BJ (cell line): ENCODE measurements around the gene CCDC71L. TPM values are rescaled to one million over a fixed set of nuclear protein-coding genes. Genes with fewer than 3 reads are reported as not detected.

Experiments
- CTCF ChIA-PET: fragments of 350-600 bp; formaldehyde crosslinking; extraction: SDS; loops from one replicate; lab custom pipeline; 2021; ENCODE audit warnings: antibody characterized with exemption, inconsistent platforms; lab: Yijun Ruan, JAX
- POLR2A ChIA-PET: fragments of 300-600 bp; sonication (Branson Sonifier 250); formaldehyde crosslinking; extraction: SDS; loops from one replicate; lab custom pipeline; 2021; ENCODE audit warnings: antibody characterized with exemption; lab: Charles Lee
- DNase-seq: peaks from one replicate; pipeline ENCODE4 v3.0.0-alpha.2; 2011; ENCODE audit warnings: low read depth
- H3K27me3 ChIP-seq: 2 replicates; pipeline ENCODE4 v1.6.0; 2011; ENCODE audit warnings: low read length; ENCODE audit not compliant: control insufficient read depth, insufficient read depth
- H3K36me3 ChIP-seq: 2 replicates; pipeline ENCODE4 v1.5.1; 2011; ENCODE audit warnings: low read length; ENCODE audit not compliant: control insufficient read depth, insufficient read depth
- H3K4me3 ChIP-seq: 2 replicates; pipeline ENCODE4 v1.5.1; 2011; ENCODE audit warnings: low read depth, mild to moderate bottlenecking, control low read depth, low read length
- CTCF ChIP-seq: IDR thresholded peaks from 2 replicates; pipeline ENCODE4 v1.5.1; 2011; ENCODE audit warnings: low read depth, mild to moderate bottlenecking, control low read depth, inconsistent platforms, low read length, moderate library complexity; ENCODE audit not compliant: insufficient read depth
- polyA plus RNA-seq: library from polyadenylated mRNA; depleted of rRNA; stranded (reverse); fragments of >200 nt; gene quantifications from 2 replicates; pipeline ENCODE4 v1.2.3, GENCODE V29; 2011

Gene CCDC71L
- polyA plus RNA-seq, 1 experiment = 39.3 TPM

- peaks cover 3% of the 10 kb centered on the region; the same call in 1 of the 2 replicates for H3K36me3 ChIP-seq
- ChIA-PET CTCF (interaction anchor here (0.7 kb wide), 1 partner anchor 740 kb away, joined by 3 read pairs; no protein-coding TSS in a partner anchor), POLR2A (no interaction called here)
- H3K4me3 ChIP-seq = no peak overlapping the region
- H3K27me3 ChIP-seq = no peaks in the 10 kb centered on the region
- no peak for DNase-seq
- TF ChIP-seq CTCF = no peak
These were observed 30.3 kb downstream of the CCDC71L start for GRCh38 chr7:106630648-106631047.

GRCh38 chr7:106629516-106629915 is 31.4 kb downstream of the CCDC71L start:
- H3K27me3 ChIP-seq = no peaks in the 10 kb centered on the region
- CTCF ChIA-PET = interaction anchor here (0.9 to 2.1 kb wide), 4 partner anchors 14 to 453 kb away, joined by 4 to 6 read pairs (median 4); partner anchors contain the start of gene CCDC71L
- H3K4me3 ChIP-seq = no peak overlapping the region
- TF ChIP-seq CTCF = no peak
- no peak for DNase-seq
- POLR2A ChIA-PET = no interaction called here
- H3K36me3 ChIP-seq = peaks cover 3% of the 10 kb centered on the region; the same call in 1 of the 2 replicates

- no peaks in the 10 kb centered on the region for H3K27me3 ChIP-seq
- peaks cover 3% of the 10 kb centered on the region; the same call in 1 of the 2 replicates for H3K36me3 ChIP-seq
- CTCF ChIA-PET = no interaction called here
- no peak for TF ChIP-seq CTCF
- no peak for DNase-seq
- POLR2A ChIA-PET = no interaction called here
- H3K4me3 ChIP-seq = no peak overlapping the region
These were observed 34.4 kb downstream of the CCDC71L start for GRCh38 chr7:106626376-106627164.

- POLR2A ChIA-PET = no interaction called here
- H3K27me3 ChIP-seq = no peaks in the 10 kb centered on the region
- H3K4me3 ChIP-seq = no peak overlapping the region
- DNase-seq = no peak
- no peak for TF ChIP-seq CTCF
- CTCF ChIA-PET = no interaction called here
- H3K36me3 ChIP-seq = peaks cover 3% of the 10 kb centered on the region; the same call in 1 of the 2 replicates
These were observed 35.2 kb downstream of the CCDC71L start for GRCh38 chr7:106625678-106626301.

GRCh38 chr7:106623853-106624252 is 37.1 kb downstream of the CCDC71L start:
- CTCF ChIA-PET = interaction anchor here (1.2 to 1.3 kb wide), 2 partner anchors 9 to 447 kb away, joined by 3 to 5 read pairs; no protein-coding TSS in a partner anchor
- no peak overlapping the region for H3K4me3 ChIP-seq
- no peak for TF ChIP-seq CTCF

More at GRCh38 chr7:106623853-106624252, 37.1 kb downstream of the CCDC71L start:
- peaks cover 3% of the 10 kb centered on the region; the same call in 1 of the 2 replicates for H3K36me3 ChIP-seq
- DNase-seq = peak; percentile 87
- POLR2A ChIA-PET = no interaction called here
- no peaks in the 10 kb centered on the region for H3K27me3 ChIP-seq
